GM12864 (cell line): ENCODE results near the gene STAP2.

ENCODE experiments used
- DNase-seq: peaks from one replicate; pipeline ENCODE4 v3.0.0-alpha.2; 2011; ENCODE audit warnings: low read depth
- H3K4me3 ChIP-seq: 2 replicates; pipeline ENCODE4 v1.5.1; 2011; ENCODE audit warnings: mild to moderate bottlenecking, low read depth, low read length, control low read depth
- TF ChIP-seq, protein P1 (sequence below): IDR thresholded peaks from 2 replicates; pipeline ENCODE4 v1.5.1; 2011; ENCODE audit warnings: low read depth, mild to moderate bottlenecking, moderate library complexity, low read length, control low read depth, inconsistent platforms; ENCODE audit errors: missing control alignments

The STAP2 gene

DNA sequence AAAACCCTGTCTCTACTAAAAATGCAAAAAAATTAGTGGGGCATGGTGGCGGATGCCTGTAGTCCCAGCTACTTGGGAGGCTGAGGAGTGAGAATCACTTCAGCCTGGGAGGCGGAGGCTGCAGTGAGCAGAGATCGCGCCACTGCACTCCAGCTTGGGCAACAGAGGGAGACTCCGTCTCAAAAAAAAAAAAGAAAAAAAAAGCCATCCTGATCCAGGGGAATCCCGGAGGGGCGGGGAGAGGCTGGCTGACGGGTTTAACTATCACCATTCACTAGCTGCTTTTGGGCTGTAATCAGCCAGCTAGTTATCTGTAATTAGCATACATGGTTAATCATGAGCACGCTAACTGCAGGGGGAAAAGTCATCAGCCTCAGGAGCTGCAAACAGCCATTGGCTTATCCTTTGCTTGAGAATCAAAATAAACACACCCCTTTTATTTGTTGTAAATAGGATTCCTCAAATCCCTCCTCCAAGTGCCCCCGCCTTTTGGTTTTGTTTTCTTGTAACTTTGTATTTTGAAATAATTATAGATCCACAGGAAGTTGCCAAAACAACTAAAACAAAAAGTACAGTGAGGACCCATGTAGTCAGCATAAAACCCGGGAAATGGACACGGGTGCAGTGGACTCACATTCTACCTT lies 24.7 kb downstream of the STAP2 start:
- TF ChIP-seq, protein P1, sequence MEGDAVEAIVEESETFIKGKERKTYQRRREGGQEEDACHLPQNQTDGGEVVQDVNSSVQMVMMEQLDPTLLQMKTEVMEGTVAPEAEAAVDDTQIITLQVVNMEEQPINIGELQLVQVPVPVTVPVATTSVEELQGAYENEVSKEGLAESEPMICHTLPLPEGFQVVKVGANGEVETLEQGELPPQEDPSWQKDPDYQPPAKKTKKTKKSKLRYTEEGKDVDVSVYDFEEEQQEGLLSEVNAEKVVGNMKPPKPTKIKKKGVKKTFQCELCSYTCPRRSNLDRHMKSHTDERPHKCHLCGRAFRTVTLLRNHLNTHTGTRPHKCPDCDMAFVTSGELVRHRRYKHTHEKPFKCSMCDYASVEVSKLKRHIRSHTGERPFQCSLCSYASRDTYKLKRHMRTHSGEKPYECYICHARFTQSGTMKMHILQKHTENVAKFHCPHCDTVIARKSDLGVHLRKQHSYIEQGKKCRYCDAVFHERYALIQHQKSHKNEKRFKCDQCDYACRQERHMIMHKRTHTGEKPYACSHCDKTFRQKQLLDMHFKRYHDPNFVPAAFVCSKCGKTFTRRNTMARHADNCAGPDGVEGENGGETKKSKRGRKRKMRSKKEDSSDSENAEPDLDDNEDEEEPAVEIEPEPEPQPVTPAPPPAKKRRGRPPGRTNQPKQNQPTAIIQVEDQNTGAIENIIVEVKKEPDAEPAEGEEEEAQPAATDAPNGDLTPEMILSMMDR = no peak
- DNase-seq = no peak

DNA sequence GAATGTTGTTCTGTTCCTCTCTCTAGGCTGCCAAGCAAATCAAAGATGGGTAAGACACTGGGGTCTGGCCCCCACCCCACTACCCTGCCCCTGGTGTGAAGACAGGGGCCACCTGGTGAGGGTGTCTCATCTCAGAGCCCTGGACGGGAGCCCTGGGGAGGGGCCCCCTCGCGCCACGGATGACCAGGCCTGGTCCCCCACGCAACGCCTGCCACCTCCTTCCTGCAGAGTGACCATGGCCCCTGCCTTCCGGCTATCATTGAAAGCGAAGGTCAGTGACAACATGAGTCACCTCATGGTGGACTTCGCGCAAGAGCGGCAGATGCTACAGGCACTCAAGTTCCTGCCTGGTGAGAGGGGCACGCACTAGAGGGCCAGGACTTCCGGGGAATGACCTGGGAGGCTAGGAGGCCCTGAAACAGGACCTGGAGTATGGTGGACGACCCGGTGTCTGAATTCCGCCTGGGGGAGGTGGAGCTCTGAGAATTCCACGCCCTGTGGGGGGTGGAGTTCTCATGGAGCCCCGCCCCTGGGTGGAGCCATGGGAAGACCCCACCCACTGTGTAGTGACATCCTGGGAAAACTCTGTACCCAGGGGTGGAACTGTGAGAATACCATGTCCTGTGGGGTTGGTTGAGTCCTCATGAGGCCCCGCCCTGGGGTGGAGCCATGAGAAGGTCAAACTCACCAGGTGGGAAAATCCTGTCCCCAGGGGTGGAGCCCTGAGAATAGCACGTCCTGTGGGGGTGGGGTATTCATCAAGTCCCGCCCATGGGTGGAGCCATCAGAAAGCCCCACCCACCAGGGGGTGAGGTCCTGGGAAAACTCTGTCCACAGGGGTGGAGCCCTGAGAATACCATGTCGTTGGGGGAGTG lies 28.1 kb downstream of the STAP2 start:
- DNase-seq = no peak
- TF ChIP-seq, protein P1 = no peak
- no peak overlapping the region for H3K4me3 ChIP-seq

More for the DNA sequence above, 24.7 kb downstream of the STAP2 start:
- no peak overlapping the region for H3K4me3 ChIP-seq

DNA sequence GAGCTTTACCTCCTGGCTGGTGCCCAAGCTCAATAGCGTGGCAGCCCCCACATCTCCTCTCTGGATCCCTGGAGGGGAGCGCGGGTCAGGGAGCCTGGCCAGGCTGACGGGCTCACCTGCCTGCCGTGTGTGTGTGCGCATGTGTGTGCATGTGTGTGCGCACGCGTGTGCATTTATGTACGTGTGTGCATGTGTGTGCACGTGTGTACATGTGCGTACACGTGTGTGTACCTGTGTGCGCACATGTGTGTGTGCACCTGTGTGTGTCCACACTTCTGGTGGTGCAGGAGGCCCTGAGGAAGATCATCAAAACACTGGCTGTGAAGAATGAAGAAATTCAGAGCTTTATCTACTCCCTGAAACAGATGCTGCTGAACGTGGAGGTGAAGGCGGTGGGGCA lies 33.0 kb downstream of the STAP2 start:
- DNase-seq = no peak
- TF ChIP-seq, protein P1 = no peak
- no peak overlapping the region for H3K4me3 ChIP-seq

DNA sequence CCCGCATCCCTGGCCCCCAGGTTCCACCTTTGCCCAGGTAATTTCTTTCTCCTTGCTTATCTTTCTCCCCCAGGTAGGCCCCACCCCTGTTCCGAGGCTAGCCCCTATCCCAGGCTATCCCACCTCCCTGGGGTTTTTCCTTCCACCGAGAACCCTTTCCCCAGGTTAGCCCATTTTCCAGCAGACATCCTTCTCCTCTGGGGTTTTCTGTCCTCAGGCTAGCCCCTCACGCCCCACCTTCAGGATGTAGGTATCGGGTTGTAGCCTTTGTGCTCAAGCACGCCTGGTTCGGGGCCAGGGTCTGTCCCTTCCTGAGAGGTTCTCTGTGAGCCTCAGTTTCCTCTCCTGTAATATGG lies 33.4 kb downstream of the STAP2 start:
- no peak for DNase-seq
- no peak overlapping the region for H3K4me3 ChIP-seq

DNA sequence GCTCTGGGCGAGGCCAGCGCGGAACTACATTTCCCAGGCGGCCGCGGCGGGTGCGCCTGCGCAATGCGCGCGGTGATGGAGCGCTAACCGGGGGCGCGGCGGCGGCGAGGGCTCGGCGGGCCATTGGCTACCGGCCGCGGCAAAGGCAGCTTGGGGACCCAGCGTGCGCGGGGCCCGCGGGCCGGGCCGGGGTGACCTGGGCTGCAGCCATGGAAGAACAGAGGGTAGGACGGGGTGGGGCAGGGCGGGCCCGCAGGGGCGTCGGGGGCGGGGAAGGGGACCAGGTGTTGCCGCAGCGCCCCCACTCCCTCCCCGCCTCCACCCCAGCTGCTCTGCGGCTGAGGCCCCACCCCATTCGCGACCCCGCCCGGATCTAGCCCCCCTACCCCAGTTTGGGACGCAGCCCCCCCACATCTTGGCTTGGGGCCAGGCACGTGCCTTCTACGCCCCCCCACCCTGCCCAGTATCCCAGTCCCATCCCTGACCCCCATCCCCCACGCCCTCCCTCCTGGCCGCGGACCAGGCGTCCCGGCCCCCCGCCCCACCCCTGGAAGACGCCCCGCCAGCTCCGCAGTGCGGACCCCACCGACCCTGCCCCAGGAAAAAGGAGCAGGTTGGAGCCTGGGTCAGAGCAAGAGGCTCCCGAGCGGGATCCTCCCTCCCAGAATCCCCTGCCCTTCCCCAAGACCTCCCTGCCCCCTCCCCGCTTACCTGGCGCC lies 33.9 kb downstream of the STAP2 start, which contains the start of gene FSD1:
TSS of gene FSD1 (plus strand) at position 61 of the 719 bp plus-strand sequence. CDS start at position 210, 149 bp downstream.
- no peak within 1 kb of the TSS for H3K4me3 ChIP-seq
- DNase-seq = no peak
- TF ChIP-seq, protein P1 = no peak

More for the DNA sequence above, 33.4 kb downstream of the STAP2 start:
- TF ChIP-seq, protein P1 = no peak

DNA sequence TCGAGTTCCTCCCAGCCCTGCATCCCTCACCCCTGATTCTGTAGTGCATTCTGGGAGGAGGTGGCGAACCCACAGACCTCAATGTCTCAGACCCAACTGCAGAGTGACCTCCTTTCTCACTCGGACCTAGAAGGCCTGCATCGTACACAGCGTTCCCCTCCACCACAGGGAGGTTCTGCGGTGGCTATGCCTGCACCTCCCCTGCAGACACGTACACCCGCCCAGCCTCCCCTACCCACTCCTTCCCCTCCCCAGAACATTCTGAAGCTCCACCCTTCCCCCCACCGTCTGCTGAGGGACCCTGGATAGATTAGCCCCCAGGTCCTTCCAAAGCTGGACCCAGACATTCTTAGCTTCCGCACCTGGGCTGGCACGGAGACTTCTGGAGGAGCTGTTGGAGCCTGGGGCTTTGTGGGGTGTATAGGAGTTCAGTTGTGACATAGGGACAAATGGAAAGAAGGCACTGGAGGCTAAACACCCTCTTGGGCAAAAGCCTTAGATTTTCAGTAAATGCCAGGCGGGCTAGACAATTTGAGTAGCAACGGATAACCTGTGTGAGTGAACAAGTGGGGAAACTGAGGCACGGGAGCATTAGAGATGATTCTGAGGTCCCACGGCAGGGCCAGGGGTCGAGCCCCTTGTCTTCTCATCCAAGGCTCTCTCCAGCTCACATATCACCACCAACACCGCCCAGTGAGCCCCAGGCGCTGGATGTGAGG lies 34.6 kb downstream of the STAP2 start:
- H3K4me3 ChIP-seq = no peak overlapping the region
- DNase-seq = no peak
- TF ChIP-seq, protein P1 = no peak
